ENCODE measurements around the gene ATP8B4.

GRCh38 chr15:50028326-50028725 lies 90.7 kb downstream of the ATP8B4 start:
- TF ChIP-seq EZH2 (IDR thresholded peaks at IDR 0.05; ENCODE audit: insufficient read depth, poor library complexity, severe bottlenecking), result no peak
- TF ChIP-seq EZH2phosphoT487 (IDR thresholded peaks at IDR 0.05; ENCODE audit: insufficient read depth, low read depth), result no peak

Measured in GM23248 (cell line).